K562 (cell line): Measurements from ENCODE around the gene POC1B. TPM values are rescaled to one million over a fixed set of nuclear protein-coding genes. Genes with fewer than 3 reads are reported as not detected.

ENCODE experiments used
- ATAC-seq: fragments of 200-7000 bp; cut with Tn5 transposase; 3 replicates; pipeline ENCODE4 v1.9.1; 2020; ENCODE audit warnings: moderate library complexity
- BruUV-seq: library from RNA; stranded (reverse); fragments of 400-500 nt; replicated peaks from 2 replicates; lab custom pipeline; 2021; lab: Mats Ljungman, UMichigan
- CTCF ChIA-PET: fragments of 300-600 bp; formaldehyde crosslinking; extraction: SDS; loops from one replicate; lab custom pipeline; 2021; ENCODE audit warnings: low intra/inter-chr PET ratio; lab: Yijun Ruan, JAX
- POLR2A ChIA-PET: fragments of 300-600, 350-650 bp; sonication (Branson Sonifier 250); formaldehyde crosslinking; extraction: SDS; loops from one replicate; lab custom pipeline; 2021; ENCODE audit warnings: antibody characterized with exemption, inconsistent platforms; lab: Yijun Ruan, JAX
- DNase-seq, 4 experiments: peaks; one replicate each; pipeline versions ENCODE4 v3.0.0 to v3.0.0-alpha.2; 2011 to 2018; ENCODE audit warnings: low spot score in 3 of 4, mixed read lengths in 3 of 4; ENCODE audit errors: extremely low read depth in 1 of 4
- FAIRE-seq: peaks from 2 replicates; lab custom pipeline; 2011; peaks lifted over from hg19 to GRCh38; lab: Jason Lieb, UNC
- H2AFZ ChIP-seq: 2 replicates; pipeline ENCODE4 v1.6.0; 2011; ENCODE audit warnings: low read depth, low read length, control low read depth, inconsistent platforms
- H3K27ac ChIP-seq: fragments of 200-600 bp; 3 replicates; pipeline ENCODE4 v1.8.0; 2011; ENCODE audit warnings: low read depth, mild to moderate bottlenecking, control low read depth, inconsistent platforms, low read length, moderate library complexity, mixed read lengths; ENCODE audit errors: extremely low read depth
- H3K27me3 ChIP-seq, 2 experiments: fragments of 300-600 bp in 1 of 2; 2 replicates in 1 of 2; 3 replicates in 1 of 2; pipeline versions ENCODE4 v1.6.0 to v1.8.0; 2011; ENCODE audit warnings: inconsistent platforms in 2 of 2, low read length in 2 of 2, mild to moderate bottlenecking in 1 of 2, mixed read lengths in 1 of 2, moderate library complexity in 1 of 2; ENCODE audit not compliant: control insufficient read depth in 2 of 2, insufficient read depth in 2 of 2
- H3K36me3 ChIP-seq: fragments of 300-600 bp; 3 replicates; pipeline ENCODE4 v1.8.0; 2011; ENCODE audit warnings: mild to moderate bottlenecking, low read length, inconsistent platforms; ENCODE audit not compliant: control insufficient read depth, insufficient read depth
- H3K4me1 ChIP-seq, 2 experiments: fragments of 200-600 bp in 1 of 2; replicated peaks in 1 of 2; 2 replicates in 1 of 2; 3 replicates in 1 of 2; pipeline versions ENCODE4 v1.5.1 to v1.8.0; 2011; ENCODE audit warnings: inconsistent platforms in 2 of 2, low read length in 2 of 2, mild to moderate bottlenecking in 1 of 2, mixed read lengths in 1 of 2, moderate library complexity in 1 of 2; ENCODE audit not compliant: control insufficient read depth in 2 of 2, insufficient read depth in 2 of 2
- H3K4me2 ChIP-seq: 2 replicates; pipeline ENCODE4 v1.6.1; 2011; ENCODE audit warnings: low read length, control low read depth, inconsistent platforms, mixed read lengths; ENCODE audit not compliant: insufficient read depth
- H3K4me3 ChIP-seq: fragments of 200-600 bp; sonication (generic), shearing (Covaris generic); 2 replicates; pipeline ENCODE4 v1.5.1; 2016; ENCODE audit warnings: control low read depth, inconsistent platforms
- H3K79me2 ChIP-seq: fragments of 200-600 bp; 3 replicates; pipeline ENCODE4 v1.8.0; 2011; ENCODE audit warnings: low read length, inconsistent platforms; ENCODE audit not compliant: control insufficient read depth, insufficient read depth
- H3K9ac ChIP-seq, 2 experiments: 2 replicates each; pipeline versions ENCODE4 v1.6.0 to v1.6.1; 2011; ENCODE audit warnings: low read depth in 2 of 2, low read length in 2 of 2, control low read depth in 1 of 2, inconsistent platforms in 1 of 2, mild to moderate bottlenecking in 1 of 2, mixed read lengths in 1 of 2; ENCODE audit not compliant: insufficient read depth in 1 of 2
- H3K9me1 ChIP-seq: one replicate; pipeline ENCODE4 v1.6.0; 2011; ENCODE audit warnings: inconsistent platforms, mild to moderate bottlenecking, low read length, moderate library complexity; ENCODE audit not compliant: control insufficient read depth, insufficient read depth
- H3K9me3 ChIP-seq: replicated peaks from 2 replicates; pipeline ENCODE4 v1.5.1; 2011; ENCODE audit warnings: low read depth, low read length, inconsistent platforms; ENCODE audit not compliant: control insufficient read depth, insufficient read depth
- H4K20me1 ChIP-seq: replicated peaks from 2 replicates; pipeline ENCODE4 v1.6.1; 2011; ENCODE audit warnings: low read length, inconsistent platforms, mixed read lengths; ENCODE audit not compliant: control insufficient read depth, insufficient read depth
- C11orf30 ChIP-seq: fragments of 450-650 bp; IDR thresholded peaks from 2 replicates; pipeline ENCODE4 v1.6.1; 2016; ENCODE audit warnings: low read depth, mild to moderate bottlenecking
- DMBX1 ChIP-seq: fragments of 250-450 bp; sonication (Bioruptor Pico); IDR thresholded peaks from 2 replicates; pipeline ENCODE4 v1.8.0; 2022; ENCODE audit warnings: inconsistent platforms, mild to moderate bottlenecking, moderate library complexity, borderline replicate concordance
- HNRNPH1 ChIP-seq: fragments of 200-400 bp; formaldehyde crosslinking; optimal IDR thresholded peaks from 2 replicates; pipeline ENCODE3; 2017; ENCODE audit warnings: low read depth, mild to moderate bottlenecking, low read length, moderate library complexity
- IRF2 ChIP-seq: sonication (generic); formaldehyde crosslinking; IDR thresholded peaks from 2 replicates; pipeline ENCODE4 v1.8.1; 2022; ENCODE audit warnings: mild to moderate bottlenecking, missing genetic modification reagents
- MAFG ChIP-seq: fragments of 450-650 bp; conservative IDR thresholded peaks from 2 replicates; pipeline ENCODE4 v1.6.1; 2016; ENCODE audit warnings: missing genetic modification characterization, missing compliant biosample characterization
- NR4A1 ChIP-seq, 2 experiments: fragments of 250-450 bp in 1 of 2; fragments of 450-650 bp in 1 of 2; sonication (Bioruptor Pico) in 1 of 2; IDR thresholded peaks; 2 replicates each; pipeline versions ENCODE4 v1.4.0 to v1.6.1; 2016 to 2020; ENCODE audit warnings: mild to moderate bottlenecking in 2 of 2, missing compliant biosample characterization in 1 of 2, missing genetic modification characterization in 1 of 2, moderate library complexity in 1 of 2
- PURB ChIP-seq: sonication (generic); formaldehyde crosslinking; IDR thresholded peaks from 2 replicates; pipeline ENCODE4 v1.9.0; 2021; ENCODE audit warnings: low read depth, mild to moderate bottlenecking, missing genetic modification reagents
- XRCC3 ChIP-seq: fragments of 450-650 bp; IDR thresholded peaks from 2 replicates; pipeline ENCODE4 v1.6.1; 2017; ENCODE audit warnings: mild to moderate bottlenecking, moderate library complexity
- ZNF263 ChIP-seq: sonication (generic); formaldehyde crosslinking; IDR thresholded peaks from 2 replicates; pipeline ENCODE4 v1.8.0; 2022; ENCODE audit warnings: mild to moderate bottlenecking, missing genetic modification reagents, borderline replicate concordance
- ZNF311 ChIP-seq: fragments of 250-450 bp; sonication (Bioruptor Pico); IDR thresholded peaks from 2 replicates; pipeline ENCODE4 v1.4.0; 2020; ENCODE audit warnings: mild to moderate bottlenecking, moderate library complexity
- ZNF316 ChIP-seq: fragments of 450-650 bp; IDR thresholded peaks from 2 replicates; pipeline ENCODE4 v1.6.1; 2016
- ZNF431 ChIP-seq: sonication (generic); formaldehyde crosslinking; IDR thresholded peaks from 2 replicates; pipeline ENCODE4 v1.8.0; 2022; ENCODE audit warnings: mild to moderate bottlenecking, missing genetic modification reagents
- ZNF589 ChIP-seq: fragments of 200-800 bp; sonication (Bioruptor generic); IDR thresholded peaks from 2 replicates; pipeline ENCODE4 v1.6.1; 2016; ENCODE audit warnings: low read depth, missing genetic modification characterization, missing compliant biosample characterization
- ZSCAN29 ChIP-seq: fragments of 450-650 bp; IDR thresholded peaks from 2 replicates; pipeline ENCODE4 v1.6.1; 2017
- WGBS: fragments of 100-300 bp; shearing (Covaris generic); methylation state at CpG from one replicate; pipeline ENCODE4 v1.1.6; 2016; ENCODE audit warnings: low coverage, mixed read lengths; ENCODE audit not compliant: insufficient coverage; ENCODE audit errors: missing lambda C conversion rate; 5-methylcytosine and 5-hydroxymethylcytosine counted together
- in situ Hi-C: fragments of 300-500 bp; cut with MboI; formaldehyde crosslinking; loops from 4 replicates; pipeline ENCODE4 v1.15.0; 2018; ENCODE audit warnings: inconsistent platforms, mixed read lengths
- intact Hi-C: fragments of 100-400 bp; cut with micrococcal nuclease; formaldehyde crosslinking; loops from 2 replicates; pipeline ENCODE4 v1.14.2; 2022
- polyA plus RNA-seq, 8 experiments: library from polyadenylated mRNA; depleted of rRNA in 4 of 8; stranded (reverse) in 5 of 8; unstranded in 3 of 8; fragments of >200 nt; fragmentation: Nextera tagmentation in 2 of 8; fragmentation: Illumina TruSeq in 1 of 8; extraction: Ambion mirVana in 2 of 8; extraction: Trizol in 1 of 8; gene quantifications; 2 replicates each; pipeline versions ENCODE4 v1.2.1 to v1.2.3, GENCODE V29; 2011 to 2014; ENCODE audit warnings: inconsistent platforms in 1 of 8, missing spikeins in 1 of 8
- total RNA-seq, 7 experiments: library from RNA; depleted of rRNA in 6 of 7; stranded (reverse); fragments of >200 nt in 6 of 7; fragmentation: Illumina TruSeq in 2 of 7; extraction: Trizol in 2 of 7; gene quantifications; 2 replicates each; pipeline versions ENCODE4 v1.2.1 to v1.2.3, GENCODE V29; 2011 to 2021; ENCODE audit warnings: low replicate concordance in 1 of 7
- TF ChIP-seq, protein P1 (sequence below): fragments of 250-450 bp; sonication (Bioruptor Pico); IDR thresholded peaks from 2 replicates; pipeline ENCODE4 v1.4.0; 2020; ENCODE audit warnings: borderline replicate concordance
- TF ChIP-seq, protein P2 (sequence below): sonication (generic); formaldehyde crosslinking; IDR thresholded peaks from 2 replicates; pipeline ENCODE4 v1.8.0; 2022; ENCODE audit warnings: mild to moderate bottlenecking, low read depth, missing genetic modification reagents
- TF ChIP-seq, protein P3 (sequence below): fragments of 250-450 bp; sonication (Bioruptor Pico); IDR thresholded peaks from 2 replicates; pipeline ENCODE4 v1.4.0; 2020

Gene POC1B
- total and polyA plus RNA-seq, 9 of the 15 experiments (the other 6 are each of a cell fraction or from before 2014, with no cell fraction given) = 4.5 to 16.1 (median 10.4) TPM

DNA sequence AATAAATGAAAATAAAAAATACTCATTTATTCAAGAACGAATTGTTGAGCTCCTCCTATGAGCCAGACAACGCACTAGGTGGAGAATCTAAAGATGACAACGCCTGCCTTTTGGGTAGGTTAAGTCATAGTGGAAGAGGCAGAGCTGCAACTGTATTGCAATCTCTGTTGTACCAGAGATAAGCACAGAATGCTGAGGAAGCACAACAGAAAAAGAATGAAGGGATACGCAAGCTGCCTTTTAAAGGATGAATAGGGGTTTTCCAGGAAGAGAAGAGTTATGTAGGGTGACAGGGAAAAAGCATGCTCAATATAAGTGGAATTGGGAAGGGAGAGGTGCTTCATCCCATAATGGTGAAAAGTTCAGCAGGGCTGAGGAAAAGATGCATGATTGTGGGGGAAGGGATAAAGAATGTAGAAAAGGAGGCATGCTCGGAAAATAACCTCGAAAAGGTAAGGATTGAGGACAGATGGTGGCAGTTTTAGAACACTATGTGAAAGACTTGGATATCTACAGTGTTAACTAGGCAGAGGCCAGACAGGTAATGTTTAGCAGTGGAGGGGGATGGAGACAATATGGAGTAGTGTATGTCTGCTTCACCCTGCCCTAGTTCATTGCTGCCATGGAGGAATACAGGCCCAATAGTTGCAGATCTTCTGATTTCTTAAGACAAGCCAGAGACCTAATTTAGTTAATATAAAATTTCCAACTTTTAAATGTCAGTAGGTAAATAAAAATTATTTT, 109.6 kb downstream of the POC1B start:
- Histone ChIP-seq H3K4me1 (no peaks in the 10 kb centered on the region; a peak in 1 of 5 replicates), H3K36me3 (no peaks in the 10 kb centered on the region), H3K27me3 (no peaks in the 10 kb centered on the region), H3K9me3 (no peaks in the 10 kb centered on the region), H2AFZ (no peak overlapping the region), H3K4me2 (no peak overlapping the region), H3K4me3 (no peak overlapping the region)
- in situ Hi-C loops = no loop called here
- CTCF ChIA-PET = no interaction called here
- no peak for DNase-seq
- WGBS = 13% methylated on average over 6 of the region's 6 CpGs
- TF ChIP-seq XRCC3 (no peak), HNRNPH1 (no peak), DMBX1 (CRISPR knock-in tag) (peak; percentile 83), IRF2 (CRISPR knock-in tag) (no peak), MAFG (peak; percentile 77), ZNF263 (CRISPR knock-in tag) (no peak), C11orf30 (peak; percentile 65; the same call in 1 of the 2 replicates), ZSCAN29 (no peak), ZNF316 (peak; percentile 73), ZNF311 (peak; percentile 89), ZNF431 (no peak), PURB (CRISPR knock-in tag) (no peak), ZNF589 (peak; percentile 33; the same call in 1 of the 2 replicates), NR4A1 (CRISPR knock-in tag; IDR thresholded peaks at IDR 0.05) (no peak), NR4A1 (tag; IDR thresholded peaks at IDR 0.05) (0 out of 2 replicates have a peak, but pooled peaks have one; percentile 54)
- TF ChIP-seq, protein P1, sequence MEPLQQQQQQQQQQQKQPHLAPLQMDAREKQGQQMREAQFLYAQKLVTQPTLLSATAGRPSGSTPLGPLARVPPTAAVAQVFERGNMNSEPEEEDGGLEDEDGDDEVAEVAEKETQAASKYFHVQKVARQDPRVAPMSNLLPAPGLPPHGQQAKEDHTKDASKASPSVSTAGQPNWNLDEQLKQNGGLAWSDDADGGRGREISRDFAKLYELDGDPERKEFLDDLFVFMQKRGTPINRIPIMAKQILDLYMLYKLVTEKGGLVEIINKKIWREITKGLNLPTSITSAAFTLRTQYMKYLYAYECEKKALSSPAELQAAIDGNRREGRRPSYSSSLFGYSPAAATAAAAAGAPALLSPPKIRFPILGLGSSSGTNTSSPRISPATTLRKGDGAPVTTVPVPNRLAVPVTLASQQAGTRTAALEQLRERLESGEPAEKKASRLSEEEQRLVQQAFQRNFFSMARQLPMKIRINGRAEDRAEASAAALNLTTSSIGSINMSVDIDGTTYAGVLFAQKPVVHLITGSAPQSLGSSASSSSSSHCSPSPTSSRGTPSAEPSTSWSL (CRISPR knock-in tag) = no peak
- TF ChIP-seq, protein P2, sequence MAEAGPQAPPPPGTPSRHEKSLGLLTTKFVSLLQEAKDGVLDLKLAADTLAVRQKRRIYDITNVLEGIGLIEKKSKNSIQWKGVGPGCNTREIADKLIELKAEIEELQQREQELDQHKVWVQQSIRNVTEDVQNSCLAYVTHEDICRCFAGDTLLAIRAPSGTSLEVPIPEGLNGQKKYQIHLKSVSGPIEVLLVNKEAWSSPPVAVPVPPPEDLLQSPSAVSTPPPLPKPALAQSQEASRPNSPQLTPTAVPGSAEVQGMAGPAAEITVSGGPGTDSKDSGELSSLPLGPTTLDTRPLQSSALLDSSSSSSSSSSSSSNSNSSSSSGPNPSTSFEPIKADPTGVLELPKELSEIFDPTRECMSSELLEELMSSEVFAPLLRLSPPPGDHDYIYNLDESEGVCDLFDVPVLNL (CRISPR knock-in tag) = no peak
- TF ChIP-seq, protein P3, sequence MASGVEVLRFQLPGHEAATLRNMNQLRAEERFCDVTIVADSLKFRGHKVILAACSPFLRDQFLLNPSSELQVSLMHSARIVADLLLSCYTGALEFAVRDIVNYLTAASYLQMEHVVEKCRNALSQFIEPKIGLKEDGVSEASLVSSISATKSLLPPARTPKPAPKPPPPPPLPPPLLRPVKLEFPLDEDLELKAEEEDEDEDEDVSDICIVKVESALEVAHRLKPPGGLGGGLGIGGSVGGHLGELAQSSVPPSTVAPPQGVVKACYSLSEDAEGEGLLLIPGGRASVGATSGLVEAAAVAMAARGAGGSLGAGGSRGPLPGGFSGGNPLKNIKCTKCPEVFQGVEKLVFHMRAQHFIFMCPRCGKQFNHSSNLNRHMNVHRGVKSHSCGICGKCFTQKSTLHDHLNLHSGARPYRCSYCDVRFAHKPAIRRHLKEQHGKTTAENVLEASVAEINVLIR (CRISPR knock-in tag) = no peak
- TF ChIP-seq, all 486 proteins: peak for 7
- Histone ChIP-seq H3K9ac (no peak overlapping the region), H3K79me2 (no peaks in the 10 kb centered on the region), H3K27ac (no peak overlapping the region), H4K20me1 (no peaks in the 10 kb centered on the region), H3K9me1 (no peaks in the 10 kb centered on the region)
- intact Hi-C loops = no loop called here
- no TSS peak for BruUV-seq
- FAIRE-seq = no peak
- POLR2A ChIA-PET = interaction anchor here (0.8 to 1.1 kb wide), 2 partner anchors 22 to 135 kb away, joined by 4 read pairs; no protein-coding TSS in a partner anchor
- ATAC-seq = 0 out of 3 replicates have a peak, but pooled peaks have one; percentile 45
